Ovary (tissue), 9 donors: ENCODE results near the gene NOL7. TPM values are rescaled to one million over a fixed set of nuclear protein-coding genes. Genes with fewer than 3 reads are reported as not detected.

Experiments
- DNase-seq, 5 donors: peaks; one replicate each; pipeline ENCODE4 v3.0.0-alpha.2; 2019 to 2020
- H3K27ac ChIP-seq, 2 donors: fragments of 200-600 bp; one replicate each; pipeline versions ENCODE4 v1.5.1 to v1.8.0; 2019 to 2022
- H3K27me3 ChIP-seq: fragments of 200-600 bp; one replicate; pipeline ENCODE4 v1.8.0; 2022
- H3K36me3 ChIP-seq: fragments of 200-600 bp; sonication (generic); one replicate; pipeline ENCODE4 v1.5.1; 2019
- H3K4me1 ChIP-seq: one replicate; pipeline ENCODE4 v1.8.1; 2013; ENCODE audit warnings: mild to moderate bottlenecking, moderate library complexity; ENCODE audit not compliant: insufficient read depth
- H3K4me3 ChIP-seq: fragments of 200-600 bp; sonication (generic); one replicate; pipeline ENCODE4 v1.5.1; 2017
- H3K9me3 ChIP-seq, 2 donors: fragments of 200-600 bp in 1 of 2; sonication (generic) in 1 of 2; one replicate each; pipeline versions ENCODE4 v1.5.1 to v1.8.1; 2013 to 2019; ENCODE audit warnings: mild to moderate bottlenecking in 1 of 2, moderate library complexity in 1 of 2
- CTCF ChIP-seq, 3 donors: fragments of 450-650 bp in 2 of 3; fragments of 200-600 bp in 1 of 3; IDR thresholded peaks; one replicate each; pipeline versions ENCODE4 v1.5.1 to v1.8.0; 2016 to 2022; ENCODE audit warnings: antibody characterized with exemption in 3 of 3, mild to moderate bottlenecking in 1 of 3
- EP300 ChIP-seq: sonication (generic); formaldehyde crosslinking; IDR thresholded peaks from one replicate; pipeline ENCODE4 v1.6.1; 2017; ENCODE audit warnings: antibody characterized with exemption
- POLR2A ChIP-seq: fragments of 450-650 bp; IDR thresholded peaks from one replicate; pipeline ENCODE4 v1.6.1; 2017; ENCODE audit warnings: antibody characterized with exemption, mild to moderate bottlenecking, moderate library complexity
- WGBS, 3 donors: extraction: QIAGEN DNeasy Blood & Tissue Kit in 1 of 3; methylation state at CpG; one replicate each; pipeline versions ENCODE4 v1.1.5 to v1.1.7; 2013 to 2017; 5-methylcytosine and 5-hydroxymethylcytosine counted together
- intact Hi-C, 4 donors: fragments of 100-400 bp; cut with DNase I; formaldehyde crosslinking; loops; one replicate each; pipeline versions ENCODE4 v1.11.0 to v1.15.1; 2022 to 2023
- polyA plus RNA-seq, 2 donors: library from polyadenylated mRNA; stranded (reverse); fragments of 200-250 nt in 1 of 2; fragments of 350-450 nt in 1 of 2; fragmentation: Illumina TruSeq in 1 of 2; extraction: RNeasy Lipid Tissue Mini Kit (QIAGEN cat#74804) in 1 of 2; gene quantifications; one replicate each; pipeline ENCODE4 v1.2.3, GENCODE V29; 2013 to 2014
- total RNA-seq, 7 donors: library from RNA; depleted of rRNA in 2 of 7; stranded (reverse); fragments of >200 nt in 2 of 7; fragmentation: NEBNext Ultra II Directional in 3 of 7; extraction: Animal tissue kit (Norgen Biotek cat#: 25700) in 3 of 7; gene quantifications; one replicate each; pipeline versions ENCODE4 v1.1.0 to v1.2.4, GENCODE V29; 2016 to 2023
- donor health status: DM: no; HTN: no; CAD: no; lungs with moderate emphysema.
- donor health status: DM: no; HTN: no; CAD: no.
- donor health status: Bipolar disorder and iron deficiency.
- donor health status: DM: yes; HTN: yes; CAD: no.
- donor health status: DM: no; HTN: no; CAD: no.
- donor health status: DM: yes; HTN: yes; CAD: no.

NOL7 gene
- total and polyA plus RNA-seq, 9 donors, result 49.3 to 77.7 (median 62.6) TPM

- H3K4me1 ChIP-seq, result no peaks in the 10 kb centered on the region
- H3K36me3 ChIP-seq, result no peaks in the 10 kb centered on the region
- H3K27ac ChIP-seq, result no peak overlapping the region
- H3K27me3 ChIP-seq, result no peaks in the 10 kb centered on the region
- H3K4me3 ChIP-seq, result no peak overlapping the region
- TF ChIP-seq POLR2A (no peak), CTCF (IDR thresholded peaks at IDR 0.05) (no peak), EP300 (no peak)
- no peak for DNase-seq
- H3K9me3 ChIP-seq, result no peaks in the 10 kb centered on the region
- intact Hi-C loops, result no loop called here
These were observed 39.4 kb downstream of the NOL7 start for GRCh38 chr6:13654496-13654895.

GRCh38 chr6:13655700-13656099, 40.6 kb downstream of the NOL7 start:
- TF ChIP-seq EP300, result no peak
- no peak for TF ChIP-seq CTCF (IDR thresholded peaks at IDR 0.05)
- no peak for TF ChIP-seq POLR2A
- H3K36me3 ChIP-seq, result no peaks in the 10 kb centered on the region
- H3K27me3 ChIP-seq, result no peaks in the 10 kb centered on the region
- no peak overlapping the region for H3K4me3 ChIP-seq
- no peak for DNase-seq
- H3K27ac ChIP-seq, result no peak overlapping the region
- 50 to 64% (median 59%) methylated on average over 1 of the region's 1 CpG for WGBS, 3 donors
- intact Hi-C loops, result no loop called here
- H3K9me3 ChIP-seq, result no peaks in the 10 kb centered on the region
- H3K4me1 ChIP-seq, result peaks cover 2% of the 10 kb centered on the region

DNA sequence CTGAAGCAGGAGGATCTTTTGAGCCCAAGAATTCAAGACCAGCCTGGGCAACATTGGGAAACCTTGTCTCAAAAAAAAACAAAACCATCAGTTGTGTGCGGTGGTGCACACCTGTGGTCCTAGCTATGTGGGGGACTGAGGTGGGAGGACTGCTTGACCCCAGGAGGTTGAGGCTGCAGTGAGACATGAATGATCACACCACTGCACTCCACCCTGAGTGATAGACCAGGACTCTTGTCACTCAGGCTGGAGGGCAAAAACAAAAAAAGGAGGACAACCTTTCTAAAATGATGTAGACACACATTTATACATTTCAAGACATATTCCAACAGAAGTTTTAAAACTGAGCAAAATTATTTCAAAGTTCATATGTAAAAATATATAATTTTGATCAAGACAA, 45.1 kb downstream of the NOL7 start:
- Histone ChIP-seq H3K36me3 (no peaks in the 10 kb centered on the region), H3K9me3 (no peaks in the 10 kb centered on the region), H3K27me3 (no peaks in the 10 kb centered on the region), H3K4me1 (peaks cover 2% of the 10 kb centered on the region), H3K4me3 (no peak overlapping the region), H3K27ac (no peak overlapping the region)
- 96 to 100% (median 98%) methylated on average over 1 of the region's 1 CpG for WGBS, 3 donors
- TF ChIP-seq EP300, result no peak
- TF ChIP-seq POLR2A, result no peak
- TF ChIP-seq CTCF (IDR thresholded peaks at IDR 0.05), result no peak
- intact Hi-C loops, result no loop called here
- no peak for DNase-seq

GRCh38 chr6:13660893-13661292, 45.8 kb downstream of the NOL7 start:
- Histone ChIP-seq H3K27ac (no peak overlapping the region), H3K4me1 (peaks cover 2% of the 10 kb centered on the region), H3K27me3 (no peaks in the 10 kb centered on the region), H3K36me3 (no peaks in the 10 kb centered on the region), H3K9me3 (no peaks in the 10 kb centered on the region), H3K4me3 (no peak overlapping the region)
- intact Hi-C loops, result no loop called here
- 95 to 97% (median 96%) methylated on average over 1 of the region's 1 CpG for WGBS, 3 donors
- TF ChIP-seq CTCF (IDR thresholded peaks at IDR 0.05) (no peak), EP300 (no peak), POLR2A (no peak)
- DNase-seq, result no peak

DNA sequence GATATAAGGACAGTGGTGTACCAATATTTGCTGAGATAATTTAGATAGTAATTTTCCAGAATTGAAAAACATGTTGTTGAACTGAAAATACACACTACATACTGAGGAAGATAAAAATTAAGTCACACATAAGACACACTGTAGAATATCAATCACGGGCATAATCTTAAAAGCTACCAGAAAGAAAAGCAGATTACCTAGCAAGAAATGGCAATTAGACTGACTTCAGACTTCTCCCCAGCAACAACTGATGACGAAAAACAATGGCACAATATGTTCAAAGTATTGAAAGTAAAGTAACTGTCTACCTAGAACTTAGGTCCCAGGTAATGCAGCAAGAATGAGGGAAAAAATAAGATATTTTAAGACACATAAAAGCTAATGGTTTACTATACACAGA, 46.5 kb downstream of the NOL7 start:
- TF ChIP-seq EP300, result no peak
- TF ChIP-seq POLR2A, result no peak
- no peak for TF ChIP-seq CTCF (IDR thresholded peaks at IDR 0.05)
- WGBS, 3 donors, result 93 to 98% (median 97%) methylated on average over 2 of the region's 2 CpGs
- no peaks in the 10 kb centered on the region for H3K36me3 ChIP-seq
- DNase-seq, result no peak
- intact Hi-C loops, result no loop called here
- no peaks in the 10 kb centered on the region for H3K27me3 ChIP-seq
- no peak overlapping the region for H3K4me3 ChIP-seq
- no peaks in the 10 kb centered on the region for H3K9me3 ChIP-seq
- peaks cover 2% of the 10 kb centered on the region for H3K4me1 ChIP-seq
- no peak overlapping the region for H3K27ac ChIP-seq
